Measurements from ENCODE around the gene CHRNA10. TPM values are rescaled to one million over a fixed set of nuclear protein-coding genes. Genes with fewer than 3 reads are reported as not detected.

The CHRNA10 gene
- total and polyA plus RNA-seq, 2 experiments from 2014 or later = 0.53 TPM; not detected in 1

GRCh38 chr11:3664032-3664630, 7.1 kb downstream of the CHRNA10 start:
- Histone ChIP-seq H3K9me3 (ENCODE audit: low read depth) (no peaks in the 10 kb centered on the region), H3K27me3 (no peaks in the 10 kb centered on the region), H3K4me1 (ENCODE audit: insufficient read depth) (no peaks in the 10 kb centered on the region), H3K4me2 (no peak overlapping the region), H3K4me3 (no peak overlapping the region), H3K27ac (no peak overlapping the region), H4K20me1 (ENCODE audit: insufficient read depth, poor library complexity, severe bottlenecking) (no peaks in the 10 kb centered on the region), H3K79me2 (no peaks in the 10 kb centered on the region), H3K9me2 (replicated peaks; ENCODE audit: insufficient read depth) (no peaks in the 10 kb centered on the region), H2AFZ (no peak overlapping the region), H3K36me3 (replicated peaks; ENCODE audit: insufficient read depth, low read depth) (no peaks in the 10 kb centered on the region)
- WGBS (ENCODE audit: low lambda C conversion rate, missing lambda C conversion rate) = 95% methylated on average over 10 of the region's 10 CpGs
- no peak for TF ChIP-seq CTCF (IDR thresholded peaks at IDR 0.05; ENCODE audit: poor library complexity)
- no peak for TF ChIP-seq EZH2phosphoT487 (IDR thresholded peaks at IDR 0.05; ENCODE audit: low read depth, severe bottlenecking, unreplicated experiment)
- no peak for TF ChIP-seq EZH2 (IDR thresholded peaks at IDR 0.05; ENCODE audit: borderline replicate concordance)
- no peak for DNase-seq (ENCODE audit: low spot score)

- no peak for DNase-seq (ENCODE audit: low spot score)
These were observed 8.3 kb downstream of the CHRNA10 start for GRCh38 chr11:3662856-3663255.

GRCh38 chr11:3660960-3661359, 10.2 kb downstream of the CHRNA10 start:
- TF ChIP-seq CTCF (IDR thresholded peaks at IDR 0.05; ENCODE audit: poor library complexity) = no peak
- TF ChIP-seq EZH2phosphoT487 (IDR thresholded peaks at IDR 0.05; ENCODE audit: low read depth, severe bottlenecking, unreplicated experiment) = no peak
- TF ChIP-seq EZH2 (IDR thresholded peaks at IDR 0.05; ENCODE audit: borderline replicate concordance) = no peak

More at GRCh38 chr11:3662856-3663255, 8.3 kb downstream of the CHRNA10 start:
- H3K27me3 ChIP-seq = no peaks in the 10 kb centered on the region
- H3K9me3 ChIP-seq (ENCODE audit: low read depth) = no peaks in the 10 kb centered on the region
- H3K4me2 ChIP-seq = no peak overlapping the region
- H3K27ac ChIP-seq = no peak overlapping the region
- no peak overlapping the region for H2AFZ ChIP-seq
- H3K9me2 ChIP-seq (replicated peaks; ENCODE audit: insufficient read depth) = no peaks in the 10 kb centered on the region
- H4K20me1 ChIP-seq (ENCODE audit: insufficient read depth, poor library complexity, severe bottlenecking) = no peaks in the 10 kb centered on the region
- H3K4me3 ChIP-seq = no peak overlapping the region
- TF ChIP-seq EZH2phosphoT487 (IDR thresholded peaks at IDR 0.05; ENCODE audit: low read depth, severe bottlenecking, unreplicated experiment) (no peak), EZH2 (IDR thresholded peaks at IDR 0.05; ENCODE audit: borderline replicate concordance) (no peak), CTCF (IDR thresholded peaks at IDR 0.05; ENCODE audit: poor library complexity) (no peak)
- no peaks in the 10 kb centered on the region for H3K79me2 ChIP-seq
- H3K36me3 ChIP-seq (replicated peaks; ENCODE audit: insufficient read depth, low read depth) = no peaks in the 10 kb centered on the region
- no peaks in the 10 kb centered on the region for H3K4me1 ChIP-seq (ENCODE audit: insufficient read depth)

More at GRCh38 chr11:3660960-3661359, 10.2 kb downstream of the CHRNA10 start:
- H3K27me3 ChIP-seq = no peaks in the 10 kb centered on the region
- no peak overlapping the region for H3K27ac ChIP-seq
- H3K36me3 ChIP-seq (replicated peaks; ENCODE audit: insufficient read depth, low read depth) = no peaks in the 10 kb centered on the region
- no peak overlapping the region for H3K4me2 ChIP-seq
- no peaks in the 10 kb centered on the region for H3K9me3 ChIP-seq (ENCODE audit: low read depth)
- 86% methylated on average over 2 of the region's 2 CpGs for WGBS (ENCODE audit: low lambda C conversion rate, missing lambda C conversion rate)
- no peak overlapping the region for H2AFZ ChIP-seq
- no peaks in the 10 kb centered on the region for H3K9me2 ChIP-seq (replicated peaks; ENCODE audit: insufficient read depth)
- H3K79me2 ChIP-seq = no peaks in the 10 kb centered on the region
- no peak overlapping the region for H3K4me3 ChIP-seq
- no peaks in the 10 kb centered on the region for H3K4me1 ChIP-seq (ENCODE audit: insufficient read depth)
- no peak for DNase-seq (ENCODE audit: low spot score)
- H4K20me1 ChIP-seq (ENCODE audit: insufficient read depth, poor library complexity, severe bottlenecking) = no peaks in the 10 kb centered on the region

All from hepatocyte (in vitro differentiated cells).